Hepatocyte (in vitro differentiated cells): ENCODE data around the gene FAM156A. TPM values are rescaled to one million over a fixed set of nuclear protein-coding genes. Genes with fewer than 3 reads are reported as not detected.

Experiments
- polyA plus RNA-seq: library from polyadenylated mRNA; unstranded; fragments of >200 nt; fragmentation: Nextera tagmentation; extraction: Ambion mirVana; gene quantifications from 2 replicates; pipeline ENCODE4 v1.2.1, GENCODE V29; 2016
- total RNA-seq: library from RNA; depleted of rRNA; stranded (reverse); fragments of >200 nt; gene quantifications from 2 replicates; pipeline ENCODE4 v1.2.3, GENCODE V29; 2014

FAM156A gene
- total and polyA plus RNA-seq, 2 experiments from 2014 or later = 16.9 to 26.6 TPM

Other genes starting within 250 kb of the FAM156A start
- not detected in 2 replicates for gene SSX2B, start 207.3 kb downstream of the FAM156A start, total RNA-seq
- not detected in 2 replicates for gene SSX2B, start 207.3 kb downstream of the FAM156A start, polyA plus RNA-seq
- gene SPANXN5, start 161.1 kb downstream of the FAM156A start, total RNA-seq = not detected in 2 replicates
- not detected in 2 replicates for gene SPANXN5, start 161.1 kb downstream of the FAM156A start, polyA plus RNA-seq
- gene XAGE5, start 147.2 kb downstream of the FAM156A start, total RNA-seq = not detected in 2 replicates
- not detected in 2 replicates for gene XAGE5, start 147.2 kb downstream of the FAM156A start, polyA plus RNA-seq
- gene XAGE3, start 90.4 kb downstream of the FAM156A start, total RNA-seq = not detected in 2 replicates
- gene XAGE3, start 90.4 kb downstream of the FAM156A start, polyA plus RNA-seq = 0.34 TPM in 1 of 2 replicates, not detected in the other
- 15.3 and 20.1 TPM in 2 replicates for gene FAM156B, start 61.2 kb downstream of the FAM156A start, total RNA-seq
- gene FAM156B, start 61.2 kb downstream of the FAM156A start, polyA plus RNA-seq = 25.6 and 28.2 TPM in 2 replicates
- 2.2 and 3.4 TPM in 2 replicates for gene GPR173, start 90.3 kb upstream of the FAM156A start, total RNA-seq
- gene GPR173, start 90.3 kb upstream of the FAM156A start, polyA plus RNA-seq = 1.2 TPM in 2 replicates
- 33.5 and 38.2 TPM in 2 replicates for gene TSPYL2, start 123.8 kb upstream of the FAM156A start, total RNA-seq
- gene TSPYL2, start 123.8 kb upstream of the FAM156A start, polyA plus RNA-seq = 78.6 and 110 TPM in 2 replicates
- gene KANTR, start 135.6 kb upstream of the FAM156A start, total RNA-seq = 7.1 and 12.5 TPM in 2 replicates
- gene KANTR, start 135.6 kb upstream of the FAM156A start, polyA plus RNA-seq = 4.0 and 4.8 TPM in 2 replicates